IMR-90 (cell line): Measurements from ENCODE around the gene DNAH3. TPM values are rescaled to one million over a fixed set of nuclear protein-coding genes. Genes with fewer than 3 reads are reported as not detected.
"Not testable (repeated sequence)": the region's sequence is repeated elsewhere in the genome, so short reads cannot be mapped to it uniquely, and the experiment has no call there.

Experiments
- ATAC-seq: fragments of 200-7000 bp; cut with Tn5 transposase; 2 replicates; pipeline ENCODE4 v1.9.1; 2020; ENCODE audit warnings: low read depth, mild to moderate bottlenecking, moderate library complexity
- BruUV-seq: library from RNA; stranded (reverse); fragments of 400-500 nt; replicated peaks from 2 replicates; lab custom pipeline; 2021; lab: Mats Ljungman, UMichigan
- CTCF ChIA-PET: fragments of 300-600 bp; formaldehyde crosslinking; extraction: SDS; loops from one replicate; lab custom pipeline; 2021; ENCODE audit warnings: antibody characterized with exemption; lab: Yijun Ruan, JAX
- POLR2A ChIA-PET: fragments of 300-600 bp; sonication (Branson Sonifier 250); formaldehyde crosslinking; loops from one replicate; lab custom pipeline; 2022; ENCODE audit warnings: antibody characterized with exemption; ENCODE audit not compliant: unreplicated experiment; lab: Charles Lee
- DNase-seq: peaks from one replicate; pipeline ENCODE4 v3.0.0; 2013
- H2AFZ ChIP-seq: replicated peaks from 2 replicates; pipeline ENCODE3; 2013; ENCODE audit warnings: low read length, mild to moderate bottlenecking; ENCODE audit not compliant: poor library complexity
- H2AK5ac ChIP-seq: 2 replicates; pipeline ENCODE4 v1.6.1; 2013; ENCODE audit warnings: low read depth, low read length, inconsistent platforms
- H2AK9ac ChIP-seq: replicated peaks from 2 replicates; pipeline ENCODE3; 2013; ENCODE audit warnings: mild to moderate bottlenecking, low read depth, low read length, moderate library complexity; ENCODE audit not compliant: poor library complexity
- H2BK120ac ChIP-seq: 2 replicates; pipeline ENCODE4 v1.6.1; 2013; ENCODE audit warnings: low read depth, low read length, inconsistent platforms
- H2BK15ac ChIP-seq: 3 replicates; pipeline ENCODE4 v1.6.1; 2013; ENCODE audit warnings: low read depth, low read length, inconsistent platforms
- H2BK20ac ChIP-seq: 2 replicates; pipeline ENCODE4 v1.6.1; 2013; ENCODE audit warnings: low read depth, mild to moderate bottlenecking, inconsistent platforms, low read length, moderate library complexity
- H2BK5ac ChIP-seq: 2 replicates; pipeline ENCODE4 v1.6.1; 2013; ENCODE audit warnings: mild to moderate bottlenecking, low read depth, low read length, inconsistent platforms; ENCODE audit not compliant: poor library complexity, severe bottlenecking
- H3K14ac ChIP-seq: replicated peaks from 2 replicates; pipeline ENCODE4 v1.6.1; 2013; ENCODE audit warnings: low read depth, low read length, inconsistent platforms
- H3K18ac ChIP-seq: 2 replicates; pipeline ENCODE4 v1.6.1; 2013; ENCODE audit warnings: low read depth, low read length, control low read depth
- H3K23ac ChIP-seq: 2 replicates; pipeline ENCODE4 v1.6.1; 2013; ENCODE audit warnings: low read depth, low read length, inconsistent platforms
- H3K27ac ChIP-seq: 2 replicates; pipeline ENCODE4 v1.5.1; 2013; ENCODE audit warnings: mild to moderate bottlenecking, control low read depth, low read length; ENCODE audit not compliant: insufficient read depth
- H3K27me3 ChIP-seq: 2 replicates; pipeline ENCODE4 v1.6.1; 2013; ENCODE audit warnings: low read length; ENCODE audit not compliant: control insufficient read depth, insufficient read depth
- H3K36me3 ChIP-seq: 2 replicates; pipeline ENCODE4 v1.6.1; 2013; ENCODE audit warnings: low read length, mixed read lengths; ENCODE audit not compliant: control insufficient read depth, insufficient read depth
- H3K4ac ChIP-seq: 2 replicates; pipeline ENCODE4 v1.6.1; 2013; ENCODE audit warnings: low read depth, low read length, inconsistent platforms
- H3K4me1 ChIP-seq: 2 replicates; pipeline ENCODE4 v1.6.1; 2013; ENCODE audit warnings: low read length, mixed read lengths; ENCODE audit not compliant: control insufficient read depth, insufficient read depth
- H3K4me2 ChIP-seq: 2 replicates; pipeline ENCODE4 v1.6.1; 2013; ENCODE audit warnings: low read depth, mild to moderate bottlenecking, control low read depth, low read length, moderate library complexity
- H3K4me3 ChIP-seq: 2 replicates; pipeline ENCODE4 v1.5.1; 2013; ENCODE audit warnings: low read depth, mild to moderate bottlenecking, control low read depth, low read length, moderate library complexity; ENCODE audit not compliant: insufficient read depth
- H3K56ac ChIP-seq: 2 replicates; pipeline ENCODE4 v1.6.1; 2013; ENCODE audit warnings: low read length, inconsistent platforms; ENCODE audit not compliant: insufficient read depth; ENCODE audit errors: extremely low read depth
- H3K79me1 ChIP-seq, 2 experiments: 2 replicates each; pipeline ENCODE4 v1.6.1; 2013; ENCODE audit warnings: low read length in 2 of 2, inconsistent platforms in 1 of 2, low read depth in 1 of 2
- H3K9ac ChIP-seq: 2 replicates; pipeline ENCODE4 v1.6.1; 2013; ENCODE audit warnings: low read depth, low read length, control low read depth
- H3K9me1 ChIP-seq: 2 replicates; pipeline ENCODE4 v1.6.1; 2013; ENCODE audit warnings: low read length, inconsistent platforms; ENCODE audit not compliant: insufficient read depth
- H3K9me3 ChIP-seq: 2 replicates; pipeline ENCODE4 v1.6.1; 2013; ENCODE audit warnings: low read length; ENCODE audit not compliant: control insufficient read depth, insufficient read depth
- H4K20me1 ChIP-seq: 2 replicates; pipeline ENCODE4 v1.6.1; 2013; ENCODE audit warnings: low read length, inconsistent platforms; ENCODE audit not compliant: insufficient read depth
- H4K5ac ChIP-seq: 2 replicates; pipeline ENCODE4 v1.6.1; 2013; ENCODE audit warnings: mild to moderate bottlenecking, low read depth, low read length, control low read depth
- H4K8ac ChIP-seq, 2 experiments: 2 replicates each; pipeline ENCODE4 v1.6.1; 2013; ENCODE audit warnings: low read depth in 2 of 2, low read length in 2 of 2, control low read depth in 1 of 2, inconsistent platforms in 1 of 2
- H4K91ac ChIP-seq: 2 replicates; pipeline ENCODE4 v1.6.1; 2013; ENCODE audit warnings: low read depth, low read length, inconsistent platforms; ENCODE audit not compliant: insufficient read depth
- WGBS, 2 experiments: methylation state at CpG; one replicate each; pipeline versions ENCODE4 v1.1.5 to v1.1.7; 2013; ENCODE audit warnings: missing lambda C conversion rate in 2 of 2; ENCODE audit not compliant: insufficient read length in 1 of 2; ENCODE audit errors: extremely low coverage in 2 of 2; 5-methylcytosine and 5-hydroxymethylcytosine counted together
- dilution Hi-C: fragments of 300-500 bp; cut with HindIII; formaldehyde crosslinking; loops from one replicate; pipeline ENCODE4 v1.14.3; 2018; ENCODE audit warnings: low sequenced_read_pairs; ENCODE audit not compliant: unreplicated experiment
- in situ Hi-C: fragments of 300-500 bp; cut with MboI; formaldehyde crosslinking; loops from 3 replicates; pipeline ENCODE4 v1.14.3; 2019; ENCODE audit warnings: low sequenced_read_pairs, inconsistent platforms, mixed read lengths
- intact Hi-C: fragments of 100-400 bp; cut with micrococcal nuclease; formaldehyde crosslinking; loops from 2 replicates; pipeline ENCODE4 v1.10.0; 2022
- polyA plus RNA-seq, 3 experiments: library from polyadenylated mRNA; depleted of rRNA; stranded (reverse); fragments of >200 nt; gene quantifications; 2 replicates each; pipeline ENCODE4 v1.2.3, GENCODE V29; 2012; ENCODE audit warnings: low replicate concordance in 1 of 3
- total RNA-seq: library from RNA; depleted of rRNA; stranded (reverse); fragments of >200 nt; gene quantifications from 2 replicates; pipeline ENCODE4 v1.2.3, GENCODE V29; 2012

The DNAH3 gene
- total and polyA plus RNA-seq, 2 of the 4 experiments (the other 2 are of a cell fraction): not detected

GRCh38 chr16:21156011-21156410, 5.4 kb upstream of the DNAH3 start:
- H2AK5ac ChIP-seq, H4K91ac ChIP-seq, H2AK9ac ChIP-seq, H2BK20ac ChIP-seq, ATAC-seq, H4K20me1 ChIP-seq, DNase-seq, H3K14ac ChIP-seq, H2AFZ ChIP-seq, H2BK15ac ChIP-seq, H3K56ac ChIP-seq, H3K9me1 ChIP-seq, POLR2A ChIA-PET, H4K5ac ChIP-seq, BruUV-seq, H3K4ac ChIP-seq, H3K9ac ChIP-seq, H3K27ac ChIP-seq, H3K36me3 ChIP-seq, H3K4me2 ChIP-seq, H3K18ac ChIP-seq, H3K23ac ChIP-seq, H2BK5ac ChIP-seq, H3K4me3 ChIP-seq, H2BK120ac ChIP-seq, H3K4me1 ChIP-seq, H3K27me3 ChIP-seq, dilution Hi-C loops, H3K9me3 ChIP-seq, H4K8ac ChIP-seq: not testable (repeated sequence)
- in situ Hi-C loops (loop anchor here (5.0 to 25.0 kb wide), 3 partner anchors 141 to 1181 kb away; no protein-coding TSS in a partner anchor), intact Hi-C loops (loop anchor here (1.0 to 5.0 kb wide), 3 partner anchors 126 to 306 kb away; partner anchors contain the start of genes DCUN1D3 and LYRM1)
- peaks cover 0 to 16% of the 10 kb centered on the region in 2 experiments; a peak in 3 of 4 replicates for H3K79me1 ChIP-seq
- CTCF ChIA-PET: interaction anchor here (3.1 kb wide), 1 partner anchor 145 kb away, joined by 15 read pairs; no protein-coding TSS in a partner anchor
- WGBS, 2 experiments: no CpG with 5 or more reads among the region's 1 CpG

GRCh38 chr16:21153124-21153729, 2.6 kb upstream of the DNAH3 start:
- H3K27ac ChIP-seq, H2BK5ac ChIP-seq, ATAC-seq, H3K4me3 ChIP-seq, H3K4me2 ChIP-seq, POLR2A ChIA-PET, dilution Hi-C loops, H3K9me3 ChIP-seq, H3K18ac ChIP-seq, H2AK5ac ChIP-seq, H3K9me1 ChIP-seq, H4K20me1 ChIP-seq, H2AK9ac ChIP-seq, H4K8ac ChIP-seq, H3K9ac ChIP-seq, H3K56ac ChIP-seq, H3K79me1 ChIP-seq, H4K5ac ChIP-seq, CTCF ChIA-PET, H2BK120ac ChIP-seq, H2BK15ac ChIP-seq, H4K91ac ChIP-seq, H3K23ac ChIP-seq, H3K36me3 ChIP-seq, H2AFZ ChIP-seq, H2BK20ac ChIP-seq, H3K4ac ChIP-seq, BruUV-seq, DNase-seq, H3K14ac ChIP-seq, H3K4me1 ChIP-seq, intact Hi-C loops: not testable (repeated sequence)
- 79% methylated on average over 6 of the region's 11 CpGs; no CpG with 5 or more reads in 1 of the 2 experiments for WGBS, 2 experiments
- peaks cover 11% of the 10 kb centered on the region for H3K27me3 ChIP-seq
- in situ Hi-C loops: loop anchor here (25.0 kb wide), 1 partner anchor 1184 kb away; no protein-coding TSS in a partner anchor
